Prostate gland (tissue), 2 donors: Measurements from ENCODE around the gene RYR2. TPM values are rescaled to one million over a fixed set of nuclear protein-coding genes. Genes with fewer than 3 reads are reported as not detected.

Experiments
- DNase-seq: peaks from one replicate; pipeline ENCODE4 v3.0.0-alpha.2; 2019; ENCODE audit warnings: low spot score
- H3K27ac ChIP-seq, 2 donors: fragments of 200-600 bp; sonication (generic); 2 replicates each; pipeline ENCODE4 v1.5.1; 2017 to 2019
- H3K27me3 ChIP-seq: fragments of 200-600 bp; sonication (generic); replicated peaks from 2 replicates; pipeline ENCODE4 v1.5.1; 2019; ENCODE audit not compliant: insufficient read depth
- H3K36me3 ChIP-seq, 2 donors: fragments of 200-600 bp; sonication (generic); 1 replicate in 1 of 2; 2 replicates in 1 of 2; pipeline versions ENCODE4 v1.5.1 to v1.8.1; 2017 to 2019
- H3K4me1 ChIP-seq: fragments of 200-600 bp; sonication (generic); replicated peaks from 2 replicates; pipeline ENCODE4 v1.5.1; 2019
- H3K4me3 ChIP-seq, 2 donors: fragments of 200-600 bp; sonication (generic); 2 replicates each; pipeline ENCODE4 v1.5.1; 2017 to 2019
- H3K9me3 ChIP-seq: fragments of 200-600 bp; sonication (generic); 2 replicates; pipeline ENCODE4 v1.5.1; 2017
- CTCF ChIP-seq, 4 experiments: fragments of 200-600 bp in 2 of 4; fragments of 450-650 bp in 2 of 4; sonication (generic) in 2 of 4; IDR thresholded peaks; 1 replicate in 3 of 4; 2 replicates in 1 of 4; pipeline ENCODE4 v1.5.1; 2016 to 2019; ENCODE audit warnings: antibody characterized with exemption in 4 of 4, mild to moderate bottlenecking in 2 of 4, moderate library complexity in 2 of 4
- POLR2A ChIP-seq: fragments of 450-650 bp; IDR thresholded peaks from one replicate; pipeline ENCODE4 v1.6.1; 2016; ENCODE audit warnings: antibody characterized with exemption, mild to moderate bottlenecking
- POLR2AphosphoS5 ChIP-seq: sonication (generic); formaldehyde crosslinking; IDR thresholded peaks from one replicate; pipeline ENCODE4 v1.6.1; 2017; ENCODE audit warnings: antibody characterized with exemption
- WGBS: methylation state at CpG from one replicate; pipeline ENCODE4 v1.1.5; 2018; 5-methylcytosine and 5-hydroxymethylcytosine counted together
- intact Hi-C: fragments of 100-400 bp; cut with DNase I; formaldehyde crosslinking; loops from one replicate; pipeline ENCODE4 v1.14.2; 2022
- total RNA-seq, 2 donors: library from RNA; depleted of rRNA; stranded (reverse); fragments of >200 nt; gene quantifications; one replicate each; pipeline ENCODE4 v1.1.0, GENCODE V29; 2016

RYR2 gene
- total RNA-seq, 2 donors from 2014 or later: 2.9 to 6.7 TPM

- DNase-seq: no peak
- TF ChIP-seq POLR2A: no peak
- no peak for TF ChIP-seq POLR2AphosphoS5
- no peak for TF ChIP-seq CTCF (IDR thresholded peaks at IDR 0.05)
- Histone ChIP-seq H3K9me3 (no peaks in the 10 kb centered on the region), H3K27me3 (no peaks in the 10 kb centered on the region), H3K27ac (no peak overlapping the region), H3K4me1 (no peaks in the 10 kb centered on the region), H3K36me3 (no peaks in the 10 kb centered on the region), H3K4me3 (no peak overlapping the region)
- intact Hi-C loops: no loop called here
- 55% methylated on average over 4 of the region's 4 CpGs for WGBS
Observed at GRCh38 chr1:237868817-237869600, 827.0 kb downstream of the RYR2 start.

GRCh38 chr1:237873487-237874211, 831.7 kb downstream of the RYR2 start:
- Histone ChIP-seq H3K4me1 (no peaks in the 10 kb centered on the region), H3K4me3 (no peak overlapping the region), H3K9me3 (no peaks in the 10 kb centered on the region), H3K27ac (no peak overlapping the region), H3K36me3 (no peaks in the 10 kb centered on the region), H3K27me3 (no peaks in the 10 kb centered on the region)
- 48% methylated on average over 4 of the region's 4 CpGs for WGBS
- intact Hi-C loops: no loop called here
- no peak for DNase-seq
- no peak for TF ChIP-seq POLR2AphosphoS5
- no peak for TF ChIP-seq POLR2A
- no peak for TF ChIP-seq CTCF (IDR thresholded peaks at IDR 0.05)

- Histone ChIP-seq H3K4me1 (no peaks in the 10 kb centered on the region), H3K4me3 (no peak overlapping the region), H3K9me3 (no peaks in the 10 kb centered on the region), H3K27ac (no peak overlapping the region), H3K27me3 (no peaks in the 10 kb centered on the region), H3K36me3 (no peaks in the 10 kb centered on the region)
- intact Hi-C loops: no loop called here
- DNase-seq: no peak
- TF ChIP-seq CTCF (IDR thresholded peaks at IDR 0.05) (no peak), POLR2AphosphoS5 (no peak), POLR2A (no peak)
- 89% methylated on average over 8 of the region's 8 CpGs for WGBS
Observed at GRCh38 chr1:237875291-237875690, 833.3 kb downstream of the RYR2 start.

- no peak for TF ChIP-seq POLR2A
- no peaks in the 10 kb centered on the region for H3K9me3 ChIP-seq
- H3K36me3 ChIP-seq: no peaks in the 10 kb centered on the region
- H3K4me1 ChIP-seq: no peaks in the 10 kb centered on the region
- 42% methylated on average over 4 of the region's 4 CpGs for WGBS
- H3K27ac ChIP-seq: no peak overlapping the region
- DNase-seq: no peak
- intact Hi-C loops: no loop called here
- H3K27me3 ChIP-seq: no peaks in the 10 kb centered on the region
- H3K4me3 ChIP-seq: no peak overlapping the region
Observed at GRCh38 chr1:237877631-237878030, 835.6 kb downstream of the RYR2 start.

- Histone ChIP-seq H3K36me3 (no peaks in the 10 kb centered on the region), H3K27me3 (no peaks in the 10 kb centered on the region), H3K9me3 (no peaks in the 10 kb centered on the region), H3K4me3 (no peak overlapping the region), H3K27ac (no peak overlapping the region), H3K4me1 (no peaks in the 10 kb centered on the region)
- DNase-seq: no peak
- intact Hi-C loops: no loop called here
- 53% methylated on average over 1 of the region's 1 CpG for WGBS
- no peak for TF ChIP-seq POLR2AphosphoS5
- TF ChIP-seq CTCF (IDR thresholded peaks at IDR 0.05): no peak
- TF ChIP-seq POLR2A: no peak
Observed at GRCh38 chr1:237878406-237878805, 836.4 kb downstream of the RYR2 start.
